Fibroblast of lung (primary cell): Measurements from ENCODE around the gene C11orf97.

Experiments used
- EZH2 ChIP-seq: IDR thresholded peaks from 2 replicates; pipeline ENCODE4 v1.5.1; 2012; ENCODE audit warnings: low read length, control low read depth, mild to moderate bottlenecking; ENCODE audit errors: missing control alignments
- TF ChIP-seq, protein P1 (sequence below), 2 donors: IDR thresholded peaks in 1 of 2; conservative IDR thresholded peaks in 1 of 2; 1 replicate in 1 of 2; 2 replicates in 1 of 2; pipeline ENCODE4 v1.5.1; 2011 to 2012; ENCODE audit warnings: low read length in 2 of 2, control low read depth in 1 of 2, inconsistent platforms in 1 of 2, low read depth in 1 of 2, mild to moderate bottlenecking in 1 of 2

- TF ChIP-seq, protein P1, sequence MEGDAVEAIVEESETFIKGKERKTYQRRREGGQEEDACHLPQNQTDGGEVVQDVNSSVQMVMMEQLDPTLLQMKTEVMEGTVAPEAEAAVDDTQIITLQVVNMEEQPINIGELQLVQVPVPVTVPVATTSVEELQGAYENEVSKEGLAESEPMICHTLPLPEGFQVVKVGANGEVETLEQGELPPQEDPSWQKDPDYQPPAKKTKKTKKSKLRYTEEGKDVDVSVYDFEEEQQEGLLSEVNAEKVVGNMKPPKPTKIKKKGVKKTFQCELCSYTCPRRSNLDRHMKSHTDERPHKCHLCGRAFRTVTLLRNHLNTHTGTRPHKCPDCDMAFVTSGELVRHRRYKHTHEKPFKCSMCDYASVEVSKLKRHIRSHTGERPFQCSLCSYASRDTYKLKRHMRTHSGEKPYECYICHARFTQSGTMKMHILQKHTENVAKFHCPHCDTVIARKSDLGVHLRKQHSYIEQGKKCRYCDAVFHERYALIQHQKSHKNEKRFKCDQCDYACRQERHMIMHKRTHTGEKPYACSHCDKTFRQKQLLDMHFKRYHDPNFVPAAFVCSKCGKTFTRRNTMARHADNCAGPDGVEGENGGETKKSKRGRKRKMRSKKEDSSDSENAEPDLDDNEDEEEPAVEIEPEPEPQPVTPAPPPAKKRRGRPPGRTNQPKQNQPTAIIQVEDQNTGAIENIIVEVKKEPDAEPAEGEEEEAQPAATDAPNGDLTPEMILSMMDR (conservative IDR thresholded peaks at IDR 0.05 in 1 of 2, IDR thresholded peaks at IDR 0.05 in 1 of 2; ENCODE audit: low read depth in 1 of 2, low read length in 2 of 2): no peak
- TF ChIP-seq EZH2: no peak
Observed at GRCh38 chr11:94493281-94494125, 18.8 kb upstream of the C11orf97 start, which contains the start of the genes ANKRD49 and MRE11.
